ENCODE results near the gene CEBPZ.

Gene CEBPZ

GRCh38 chr2:37231241-37232130 is at the start of gene CEBPZ, which contains the start of gene NDUFAF7:
Gene CEBPZ (minus strand): TSS chr2:37231596. CDS start chr2:37231567, 29 bp downstream.
Gene NDUFAF7 (plus strand): TSS chr2:37231658. CDS start chr2:37231706, 48 bp downstream.
- no peaks in the 10 kb centered on the region for H3K9me3 Mint-ChIP-seq
- H3K27ac Mint-ChIP-seq (ENCODE audit: low read depth) = no peak within 1 kb of the TSS
- DNase-seq (ENCODE audit: low spot score in 2 of 2) (peak; percentile 76 to 79), ATAC-seq (replicated peaks; ENCODE audit: extremely low read depth, poor library complexity, severe bottlenecking) (peak; percentile 91)
- H3K27me3 Mint-ChIP-seq = no peaks in the 10 kb centered on the region
- no peak within 1 kb of the TSS for H3K4me3 Mint-ChIP-seq
- peaks cover 22% of the 10 kb centered on the region for H3K36me3 Mint-ChIP-seq (ENCODE audit: insufficient read depth)
- peaks cover 35% of the 10 kb centered on the region for H3K4me1 Mint-ChIP-seq

- no peak for ATAC-seq (replicated peaks; ENCODE audit: extremely low read depth, poor library complexity, severe bottlenecking)
- no peaks in the 10 kb centered on the region for H3K9me3 Mint-ChIP-seq
- no peak overlapping the region for H3K27ac Mint-ChIP-seq (ENCODE audit: low read depth)
- peaks cover 15% of the 10 kb centered on the region for H3K36me3 Mint-ChIP-seq (ENCODE audit: insufficient read depth)
- DNase-seq (ENCODE audit: low spot score in 2 of 2) = no peak
- H3K4me1 Mint-ChIP-seq = no peaks in the 10 kb centered on the region
- H3K4me3 Mint-ChIP-seq = no peak overlapping the region
- no peaks in the 10 kb centered on the region for H3K27me3 Mint-ChIP-seq
Measured at GRCh38 chr2:37276291-37276690, 44.9 kb upstream of the CEBPZ start.

GRCh38 chr2:37274359-37274965 is 43.1 kb upstream of the CEBPZ start:
- Mint-ChIP-seq H3K4me3 (no peak overlapping the region), H3K4me1 (no peaks in the 10 kb centered on the region), H3K27me3 (no peaks in the 10 kb centered on the region)

GRCh38 chr2:37271376-37272067 is 40.1 kb upstream of the CEBPZ start:
- no peaks in the 10 kb centered on the region for H3K9me3 Mint-ChIP-seq
- DNase-seq (ENCODE audit: low spot score in 2 of 2) (no peak), ATAC-seq (replicated peaks; ENCODE audit: extremely low read depth, poor library complexity, severe bottlenecking) (no peak)
- no peak overlapping the region for H3K27ac Mint-ChIP-seq (ENCODE audit: low read depth)
- no peaks in the 10 kb centered on the region for H3K27me3 Mint-ChIP-seq
- no peaks in the 10 kb centered on the region for H3K4me1 Mint-ChIP-seq
- no peak overlapping the region for H3K4me3 Mint-ChIP-seq
- peaks cover 27% of the 10 kb centered on the region for H3K36me3 Mint-ChIP-seq (ENCODE audit: insufficient read depth)

More at GRCh38 chr2:37274359-37274965, 43.1 kb upstream of the CEBPZ start:
- DNase-seq (ENCODE audit: low spot score in 2 of 2) (no peak), ATAC-seq (replicated peaks; ENCODE audit: extremely low read depth, poor library complexity, severe bottlenecking) (no peak)
- no peaks in the 10 kb centered on the region for H3K9me3 Mint-ChIP-seq
- no peak overlapping the region for H3K27ac Mint-ChIP-seq (ENCODE audit: low read depth)
- peaks cover 19% of the 10 kb centered on the region for H3K36me3 Mint-ChIP-seq (ENCODE audit: insufficient read depth)

- ATAC-seq (replicated peaks; ENCODE audit: extremely low read depth, poor library complexity, severe bottlenecking) = no peak
- no peaks in the 10 kb centered on the region for H3K9me3 Mint-ChIP-seq
- no peak overlapping the region for H3K27ac Mint-ChIP-seq (ENCODE audit: low read depth)
- no peak for DNase-seq (ENCODE audit: low spot score in 2 of 2)
- no peaks in the 10 kb centered on the region for H3K27me3 Mint-ChIP-seq
- no peaks in the 10 kb centered on the region for H3K4me1 Mint-ChIP-seq
- peaks cover 26% of the 10 kb centered on the region for H3K36me3 Mint-ChIP-seq (ENCODE audit: insufficient read depth)
- H3K4me3 Mint-ChIP-seq = no peak overlapping the region
Measured at GRCh38 chr2:37268111-37268510, 36.7 kb upstream of the CEBPZ start.

GRCh38 chr2:37267685-37268084 is 36.3 kb upstream of the CEBPZ start:
- DNase-seq (ENCODE audit: low spot score in 2 of 2) = no peak
- no peak overlapping the region for H3K27ac Mint-ChIP-seq (ENCODE audit: low read depth)
- H3K36me3 Mint-ChIP-seq (ENCODE audit: insufficient read depth) = peaks cover 26% of the 10 kb centered on the region
- no peaks in the 10 kb centered on the region for H3K4me1 Mint-ChIP-seq
- no peak for ATAC-seq (replicated peaks; ENCODE audit: extremely low read depth, poor library complexity, severe bottlenecking)
- H3K9me3 Mint-ChIP-seq = no peaks in the 10 kb centered on the region
- no peaks in the 10 kb centered on the region for H3K27me3 Mint-ChIP-seq
- no peak overlapping the region for H3K4me3 Mint-ChIP-seq

- peaks cover 21% of the 10 kb centered on the region for H3K36me3 Mint-ChIP-seq (ENCODE audit: insufficient read depth)
- H3K4me3 Mint-ChIP-seq = no peak overlapping the region
- H3K27me3 Mint-ChIP-seq = no peaks in the 10 kb centered on the region
- DNase-seq (ENCODE audit: low spot score in 2 of 2) (no peak), ATAC-seq (replicated peaks; ENCODE audit: extremely low read depth, poor library complexity, severe bottlenecking) (no peak)
- peak overlapping the region; percentile 8 for H3K27ac Mint-ChIP-seq (ENCODE audit: low read depth)
- H3K9me3 Mint-ChIP-seq = no peaks in the 10 kb centered on the region
- no peaks in the 10 kb centered on the region for H3K4me1 Mint-ChIP-seq
Measured at GRCh38 chr2:37263839-37264238, 32.4 kb upstream of the CEBPZ start.

- no peaks in the 10 kb centered on the region for H3K4me1 Mint-ChIP-seq
- peaks cover 20% of the 10 kb centered on the region for H3K36me3 Mint-ChIP-seq (ENCODE audit: insufficient read depth)
- ATAC-seq (replicated peaks; ENCODE audit: extremely low read depth, poor library complexity, severe bottlenecking) = no peak
- H3K4me3 Mint-ChIP-seq = no peak overlapping the region
- no peaks in the 10 kb centered on the region for H3K27me3 Mint-ChIP-seq
- DNase-seq (ENCODE audit: low spot score in 2 of 2) = no peak
- H3K27ac Mint-ChIP-seq (ENCODE audit: low read depth) = peak overlapping the region; percentile 11
- no peaks in the 10 kb centered on the region for H3K9me3 Mint-ChIP-seq
Measured at GRCh38 chr2:37262522-37262921, 31.1 kb upstream of the CEBPZ start.

GRCh38 chr2:37250869-37251740 is 19.7 kb upstream of the CEBPZ start:
- DNase-seq (ENCODE audit: low spot score in 2 of 2) (no peak), ATAC-seq (replicated peaks; ENCODE audit: extremely low read depth, poor library complexity, severe bottlenecking) (no peak)
- H3K27me3 Mint-ChIP-seq = no peaks in the 10 kb centered on the region
- H3K27ac Mint-ChIP-seq (ENCODE audit: low read depth) = no peak overlapping the region
- H3K4me1 Mint-ChIP-seq = no peaks in the 10 kb centered on the region
- H3K9me3 Mint-ChIP-seq = no peaks in the 10 kb centered on the region
- H3K36me3 Mint-ChIP-seq (ENCODE audit: insufficient read depth) = peaks cover 47% of the 10 kb centered on the region
- H3K4me3 Mint-ChIP-seq = no peak overlapping the region

- no peak overlapping the region for H3K27ac Mint-ChIP-seq (ENCODE audit: low read depth)
- H3K4me3 Mint-ChIP-seq = no peak overlapping the region
- ATAC-seq (replicated peaks; ENCODE audit: extremely low read depth, poor library complexity, severe bottlenecking) (no peak), DNase-seq (ENCODE audit: low spot score in 2 of 2) (no peak)
- peaks cover 52% of the 10 kb centered on the region for H3K36me3 Mint-ChIP-seq (ENCODE audit: insufficient read depth)
- H3K27me3 Mint-ChIP-seq = no peaks in the 10 kb centered on the region
- H3K9me3 Mint-ChIP-seq = no peaks in the 10 kb centered on the region
- H3K4me1 Mint-ChIP-seq = no peaks in the 10 kb centered on the region
Measured at GRCh38 chr2:37246205-37246604, 14.8 kb upstream of the CEBPZ start.

GRCh38 chr2:37244755-37245154 is 13.4 kb upstream of the CEBPZ start:
- Mint-ChIP-seq H3K4me1 (no peaks in the 10 kb centered on the region), H3K36me3 (ENCODE audit: insufficient read depth) (peaks cover 48% of the 10 kb centered on the region), H3K27ac (ENCODE audit: low read depth) (no peak overlapping the region), H3K27me3 (no peaks in the 10 kb centered on the region), H3K4me3 (no peak overlapping the region), H3K9me3 (no peaks in the 10 kb centered on the region)
- DNase-seq (ENCODE audit: low spot score in 2 of 2) = no peak
- no peak for ATAC-seq (replicated peaks; ENCODE audit: extremely low read depth, poor library complexity, severe bottlenecking)

- DNase-seq (ENCODE audit: low spot score in 2 of 2) (no peak), ATAC-seq (replicated peaks; ENCODE audit: extremely low read depth, poor library complexity, severe bottlenecking) (no peak)
- Mint-ChIP-seq H3K4me1 (no peaks in the 10 kb centered on the region), H3K4me3 (no peak overlapping the region), H3K27ac (ENCODE audit: low read depth) (no peak overlapping the region), H3K27me3 (no peaks in the 10 kb centered on the region), H3K36me3 (ENCODE audit: insufficient read depth) (peaks cover 45% of the 10 kb centered on the region), H3K9me3 (no peaks in the 10 kb centered on the region)
Measured at GRCh38 chr2:37244017-37244416, 12.6 kb upstream of the CEBPZ start.

Measured in central memory CD8-positive, alpha-beta T cell (primary cell).